Common myeloid progenitor, CD34-positive (primary cell): ENCODE results near the gene NT5C1A.

ENCODE experiments used
- CTCF ChIA-PET: fragments of 350-600 bp; sonication (Branson Sonifier 250); formaldehyde crosslinking; loops from one replicate; lab custom pipeline; 2021; ENCODE audit warnings: antibody characterized with exemption; lab: Charles Lee
- POLR2A ChIA-PET: fragments of 350-600 bp; sonication (Branson Sonifier 250); formaldehyde crosslinking; loops from one replicate; lab custom pipeline; 2021; ENCODE audit warnings: antibody characterized with exemption; lab: Charles Lee
- DNase-seq, 3 donors: peaks; one replicate each; pipeline versions ENCODE4 v3.0.0 to v3.0.0-alpha.2; 2013
- H3K27ac ChIP-seq, 2 experiments: 1 replicate in 1 of 2; 2 replicates in 1 of 2; pipeline ENCODE4 v1.7.0; 2013; ENCODE audit warnings: inconsistent platforms in 2 of 2, low read length in 2 of 2, mild to moderate bottlenecking in 2 of 2, low read depth in 1 of 2, moderate library complexity in 1 of 2; ENCODE audit not compliant: severe bottlenecking in 2 of 2, insufficient read depth in 1 of 2, poor library complexity in 1 of 2
- H3K27me3 ChIP-seq, 5 experiments: replicated peaks in 2 of 5; 1 replicate in 3 of 5; 2 replicates in 2 of 5; pipeline versions ENCODE4 v1.6.1 to v1.7.0; 2013; ENCODE audit warnings: low read length in 4 of 5, mild to moderate bottlenecking in 2 of 5, moderate library complexity in 2 of 5, inconsistent platforms in 1 of 5; ENCODE audit not compliant: insufficient read depth in 5 of 5, control insufficient read depth in 4 of 5
- H3K36me3 ChIP-seq, 4 experiments: 1 replicate in 2 of 4; 2 replicates in 2 of 4; pipeline versions ENCODE4 v1.6.1 to v1.7.0; 2013; ENCODE audit warnings: low read length in 3 of 4, control low read depth in 1 of 4, mild to moderate bottlenecking in 1 of 4; ENCODE audit not compliant: control insufficient read depth in 4 of 4, insufficient read depth in 4 of 4
- H3K4me1 ChIP-seq, 4 experiments: 1 replicate in 3 of 4; 2 replicates in 1 of 4; pipeline versions ENCODE4 v1.6.1 to v1.7.1; 2013; ENCODE audit warnings: low read length in 3 of 4, mild to moderate bottlenecking in 3 of 4, control low read depth in 1 of 4, inconsistent platforms in 1 of 4, moderate library complexity in 1 of 4; ENCODE audit not compliant: control insufficient read depth in 4 of 4, insufficient read depth in 4 of 4; ENCODE audit errors: control extremely low read depth in 1 of 4
- H3K4me3 ChIP-seq, 7 experiments: 1 replicate in 4 of 7; 2 replicates in 3 of 7; pipeline versions ENCODE4 v1.5.1 to v1.7.0; 2013; ENCODE audit warnings: mild to moderate bottlenecking in 7 of 7, low read length in 6 of 7, moderate library complexity in 6 of 7, inconsistent platforms in 2 of 7, low read depth in 2 of 7, control low read depth in 1 of 7; ENCODE audit not compliant: insufficient read depth in 4 of 7, control insufficient read depth in 1 of 7; ENCODE audit errors: extremely low read depth in 1 of 7
- H3K9me3 ChIP-seq, 5 experiments: 1 replicate in 4 of 5; 2 replicates in 1 of 5; pipeline versions ENCODE4 v1.6.1 to v1.7.1; 2013; ENCODE audit warnings: low read length in 4 of 5, mild to moderate bottlenecking in 2 of 5, inconsistent platforms in 1 of 5, low read depth in 1 of 5, moderate library complexity in 1 of 5; ENCODE audit not compliant: control insufficient read depth in 4 of 5, insufficient read depth in 2 of 5; ENCODE audit errors: control extremely low read depth in 1 of 5
- WGBS: methylation state at CpG from one replicate; pipeline ENCODE4 v1.1.5; 2013; ENCODE audit not compliant: insufficient coverage; 5-methylcytosine and 5-hydroxymethylcytosine counted together

NT5C1A gene

GRCh38 chr1:39632682-39633417 is 39.1 kb downstream of the NT5C1A start:
- Histone ChIP-seq H3K27me3 (peaks cover 0 to 46% (median 0%) of the 10 kb centered on the region in 5 experiments), H3K9me3 (no peaks in the 10 kb centered on the region), H3K4me3 (no peak overlapping the region), H3K27ac (no peak overlapping the region), H3K4me1 (no peaks in the 10 kb centered on the region), H3K36me3 (peaks cover 0 to 7% (median 3%) of the 10 kb centered on the region in 4 experiments)
- CTCF ChIA-PET, result no interaction called here
- POLR2A ChIA-PET, result no interaction called here
- DNase-seq, result no peak
- WGBS, result 87% methylated on average over 52 of the region's 61 CpGs

DNA sequence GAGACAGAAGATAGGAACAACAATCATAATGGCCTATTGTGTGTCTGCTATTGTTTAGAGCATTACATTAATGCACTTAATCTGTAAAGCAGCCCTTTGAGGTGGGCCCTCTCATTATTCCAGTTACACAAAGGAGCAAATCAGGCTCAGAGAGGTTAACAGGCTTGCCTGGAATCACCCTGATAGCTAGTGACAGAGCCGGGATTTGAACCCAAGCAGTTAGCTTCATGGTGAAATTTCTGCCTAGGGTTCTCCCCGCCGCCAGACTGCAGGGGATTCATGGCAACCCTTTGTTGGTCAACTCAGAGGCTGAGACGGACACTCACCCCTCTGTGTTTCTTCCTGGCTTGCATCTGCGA is 39.6 kb downstream of the NT5C1A start:
- no peak overlapping the region for H3K27ac ChIP-seq
- DNase-seq, result no peak
- ChIA-PET POLR2A (no interaction called here), CTCF (no interaction called here)
- WGBS, result 98% methylated on average over 4 of the region's 5 CpGs
- H3K36me3 ChIP-seq, result peaks cover 0 to 7% (median 3%) of the 10 kb centered on the region in 4 experiments
- peaks cover 0 to 44% (median 0%) of the 10 kb centered on the region in 5 experiments for H3K27me3 ChIP-seq
- H3K4me1 ChIP-seq, result no peaks in the 10 kb centered on the region
- no peak overlapping the region for H3K4me3 ChIP-seq
- H3K9me3 ChIP-seq, result no peaks in the 10 kb centered on the region

DNA sequence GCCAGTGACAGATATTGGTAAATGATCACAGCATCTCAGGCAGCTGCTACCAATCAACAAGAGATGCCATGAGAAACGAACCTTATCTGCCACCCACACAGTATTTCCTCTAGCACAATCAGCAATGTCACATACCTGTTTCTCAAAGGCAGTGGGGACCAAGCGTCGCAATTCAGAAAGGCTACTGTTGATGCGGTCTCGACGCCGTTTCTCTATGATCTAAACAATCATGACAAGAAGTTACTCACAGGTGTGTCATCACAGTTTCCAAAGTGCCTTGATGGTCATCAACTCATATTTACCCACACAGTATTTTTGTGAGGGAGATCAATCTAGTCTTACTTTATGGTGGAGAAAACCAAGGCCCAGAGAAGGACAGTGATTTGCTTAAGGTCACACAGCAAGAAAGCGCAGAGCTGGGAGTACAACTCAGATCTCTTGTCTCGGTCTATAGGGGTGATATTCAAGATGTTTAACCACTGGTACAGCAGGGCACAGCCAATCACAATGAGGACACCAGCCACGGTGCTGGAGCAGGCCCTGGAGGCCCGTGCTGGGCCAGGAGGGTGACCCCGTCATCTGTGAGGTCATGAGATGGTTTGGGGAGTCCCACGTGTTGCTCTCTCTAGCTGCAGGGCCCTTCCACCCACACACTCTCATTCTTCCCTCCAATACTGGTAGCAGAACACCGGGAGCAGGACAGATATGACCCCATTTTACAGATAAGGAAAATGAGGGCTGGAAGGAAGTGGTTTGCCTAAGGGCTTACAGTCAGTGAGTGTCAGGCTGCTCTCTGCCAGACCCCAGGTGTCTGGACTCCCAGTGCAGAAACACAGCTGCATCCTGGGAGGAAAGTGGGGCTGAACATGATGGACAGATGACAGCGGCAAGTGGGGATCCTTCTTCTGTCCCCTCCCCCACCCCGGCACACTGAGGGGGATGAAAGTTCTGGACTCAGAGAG is 40.3 kb downstream of the NT5C1A start:
- no peak overlapping the region for H3K4me3 ChIP-seq
- H3K4me1 ChIP-seq, result no peaks in the 10 kb centered on the region
- H3K27me3 ChIP-seq, result peaks cover 0 to 40% (median 0%) of the 10 kb centered on the region in 5 experiments
- ChIA-PET POLR2A (no interaction called here), CTCF (interaction anchor here (1.8 to 2.2 kb wide), 2 partner anchors 22 to 25 kb away, joined by 5 to 6 read pairs; no protein-coding TSS in a partner anchor)
- H3K9me3 ChIP-seq, result no peaks in the 10 kb centered on the region
- H3K36me3 ChIP-seq, result peaks cover 0 to 7% (median 3%) of the 10 kb centered on the region in 4 experiments
- no peak for DNase-seq
- 91% methylated on average over 9 of the region's 16 CpGs for WGBS
- H3K27ac ChIP-seq, result no peak overlapping the region

- Histone ChIP-seq H3K4me1 (no peaks in the 10 kb centered on the region), H3K27me3 (peaks cover 0 to 33% (median 0%) of the 10 kb centered on the region in 5 experiments), H3K36me3 (peaks cover 0 to 7% (median 3%) of the 10 kb centered on the region in 4 experiments), H3K4me3 (no peak overlapping the region), H3K27ac (no peak overlapping the region), H3K9me3 (no peaks in the 10 kb centered on the region)
- WGBS, result 100% methylated on average over 3 of the region's 11 CpGs
- ChIA-PET POLR2A (no interaction called here), CTCF (interaction anchor here (1.6 kb wide), 1 partner anchor 11 kb away, joined by 3 read pairs; the partner anchor contains the start of gene HEYL)
- DNase-seq, result no peak
Observed at GRCh38 chr1:39628807-39629350, 43.0 kb downstream of the NT5C1A start.

DNA sequence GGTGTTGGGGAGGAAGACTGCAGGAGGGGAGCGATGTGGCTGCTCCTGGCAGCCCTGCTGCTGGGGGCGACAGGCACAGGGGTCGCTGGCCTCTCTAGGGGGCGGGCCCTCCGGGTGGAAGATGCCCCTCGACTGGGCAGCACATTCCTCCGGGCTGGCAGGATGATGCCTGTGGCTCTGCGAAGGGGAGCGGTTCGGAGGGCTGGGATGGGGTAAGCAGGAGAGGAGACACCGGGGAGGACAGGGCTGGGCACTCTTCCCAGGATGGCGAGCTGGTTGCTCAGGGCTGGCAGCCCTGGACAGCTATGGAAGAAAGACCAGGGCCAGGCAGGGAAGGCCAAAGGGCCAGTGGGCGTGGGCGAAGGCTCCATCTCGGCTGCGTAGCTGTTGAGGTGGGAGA is 45.3 kb downstream of the NT5C1A start:
- H3K4me3 ChIP-seq, result no peak overlapping the region
- DNase-seq, result no peak
- WGBS, result 95% methylated on average over 11 of the region's 16 CpGs
- no peaks in the 10 kb centered on the region for H3K4me1 ChIP-seq
- H3K9me3 ChIP-seq, result no peaks in the 10 kb centered on the region
- no peak overlapping the region for H3K27ac ChIP-seq
- CTCF ChIA-PET, result no interaction called here
- POLR2A ChIA-PET, result no interaction called here
- peaks cover 0 to 7% (median 3%) of the 10 kb centered on the region in 4 experiments for H3K36me3 ChIP-seq
- peaks cover 0 to 19% (median 0%) of the 10 kb centered on the region in 5 experiments for H3K27me3 ChIP-seq

- CTCF ChIA-PET, result interaction anchor here (0.9 kb wide), 1 partner anchor 14 kb away, joined by 3 read pairs; no protein-coding TSS in a partner anchor
- peaks cover 0 to 7% (median 3%) of the 10 kb centered on the region in 4 experiments for H3K36me3 ChIP-seq
- DNase-seq, result no peak
- POLR2A ChIA-PET, result no interaction called here
- H3K9me3 ChIP-seq, result no peaks in the 10 kb centered on the region
- H3K27ac ChIP-seq, result no peak overlapping the region
- no peak overlapping the region for H3K4me3 ChIP-seq
- peaks cover 0 to 17% (median 0%) of the 10 kb centered on the region in 5 experiments for H3K27me3 ChIP-seq
- H3K4me1 ChIP-seq, result no peaks in the 10 kb centered on the region
- 93% methylated on average over 11 of the region's 11 CpGs for WGBS
Observed at GRCh38 chr1:39625462-39626273, 46.2 kb downstream of the NT5C1A start.
